ENCODE results near the gene CDH3.

CDH3 gene

DNA sequence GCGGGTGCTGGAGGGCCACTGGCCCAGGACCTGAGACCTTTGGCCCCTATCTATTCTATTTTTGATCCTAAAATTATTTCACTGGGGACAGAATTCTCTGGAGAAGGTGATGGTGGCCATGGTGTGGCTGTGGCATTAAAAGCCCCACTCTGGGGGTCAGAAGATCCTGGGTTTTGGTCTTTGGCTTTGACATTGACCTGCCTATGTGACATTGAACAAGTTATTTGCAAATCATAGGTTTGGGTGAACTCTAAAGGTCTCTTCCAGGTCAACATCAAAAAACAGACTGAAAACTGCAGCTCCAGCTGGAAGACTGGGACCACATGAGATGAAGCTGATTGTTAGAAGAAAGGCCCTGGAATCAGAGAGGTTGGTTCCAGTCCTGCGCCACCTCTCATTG is 89.7 kb downstream of the CDH3 start:
- no peak overlapping the region for H3K4me3 ChIP-seq (ENCODE audit: low read depth, low read length)

GRCh38 chr16:68736561-68736960 is 91.5 kb downstream of the CDH3 start:
- H3K4me3 ChIP-seq (ENCODE audit: low read depth, low read length): no peak overlapping the region

DNA sequence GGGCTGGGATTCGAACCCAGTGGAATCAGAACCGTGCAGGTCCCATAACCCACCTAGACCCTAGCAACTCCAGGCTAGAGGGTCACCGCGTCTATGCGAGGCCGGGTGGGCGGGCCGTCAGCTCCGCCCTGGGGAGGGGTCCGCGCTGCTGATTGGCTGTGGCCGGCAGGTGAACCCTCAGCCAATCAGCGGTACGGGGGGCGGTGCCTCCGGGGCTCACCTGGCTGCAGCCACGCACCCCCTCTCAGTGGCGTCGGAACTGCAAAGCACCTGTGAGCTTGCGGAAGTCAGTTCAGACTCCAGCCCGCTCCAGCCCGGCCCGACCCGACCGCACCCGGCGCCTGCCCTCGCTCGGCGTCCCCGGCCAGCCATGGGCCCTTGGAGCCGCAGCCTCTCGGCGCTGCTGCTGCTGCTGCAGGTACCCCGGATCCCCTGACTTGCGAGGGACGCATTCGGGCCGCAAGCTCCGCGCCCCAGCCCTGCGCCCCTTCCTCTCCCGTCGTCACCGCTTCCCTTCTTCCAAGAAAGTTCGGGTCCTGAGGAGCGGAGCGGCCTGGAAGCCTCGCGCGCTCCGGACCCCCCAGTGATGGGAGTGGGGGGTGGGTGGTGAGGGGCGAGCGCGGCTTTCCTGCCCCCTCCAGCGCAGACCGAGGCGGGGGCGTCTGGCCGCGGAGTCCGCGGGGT is 92.1 kb downstream of the CDH3 start, which contains the start of gene CDH1:
Gene CDH1 (plus strand): TSS at position 247 of the 684 bp plus-strand sequence. CDS start 124 bp downstream, at position 371.
- H3K4me3 ChIP-seq (ENCODE audit: low read depth, low read length): peak within 1 kb of the TSS; percentile 73

DNA sequence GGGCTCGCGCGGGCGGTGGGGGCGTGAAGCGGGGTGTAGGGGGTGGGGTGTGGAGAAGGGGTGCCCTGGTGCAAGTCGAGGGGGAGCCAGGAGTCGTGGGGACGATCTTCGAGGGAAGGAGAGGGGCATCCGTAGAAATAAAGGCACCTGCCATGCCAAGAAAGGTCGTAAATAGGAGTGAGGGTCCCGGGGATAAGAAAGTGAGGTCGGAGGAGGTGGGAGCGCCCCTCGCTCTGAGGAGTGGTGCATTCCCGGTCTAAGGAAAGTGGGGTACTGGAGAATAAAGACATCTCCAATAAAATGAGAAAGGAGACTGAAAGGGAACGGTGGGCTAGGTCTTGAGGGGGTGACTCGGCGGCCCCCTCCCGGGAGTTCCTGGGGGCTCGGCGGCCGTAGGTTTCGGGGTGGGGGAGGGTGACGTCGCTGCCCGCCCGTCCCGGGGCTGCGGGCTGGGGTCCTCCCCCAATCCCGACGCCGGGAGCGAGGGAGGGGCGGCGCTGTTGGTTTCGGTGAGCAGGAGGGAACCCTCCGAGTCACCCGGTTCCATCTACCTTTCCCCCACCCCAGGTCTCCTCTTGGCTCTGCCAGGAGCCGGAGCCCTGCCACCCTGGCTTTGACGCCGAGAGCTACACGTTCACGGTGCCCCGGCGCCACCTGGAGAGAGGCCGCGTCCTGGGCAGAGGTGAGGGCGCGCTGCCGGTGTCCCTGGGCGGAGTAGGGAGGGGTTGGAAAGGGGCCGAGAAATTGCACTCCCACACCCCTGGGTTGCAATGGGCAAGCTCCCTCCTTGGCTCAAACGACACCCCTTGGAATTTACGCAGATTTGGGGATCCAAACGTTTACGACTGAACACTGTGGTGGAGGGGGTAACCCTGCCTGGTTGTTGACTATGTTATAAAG is 92.9 kb downstream of the CDH3 start:
- H3K4me3 ChIP-seq (ENCODE audit: low read depth, low read length): peak overlapping the region; percentile 73

GRCh38 chr16:68739964-68740627 is 95.0 kb downstream of the CDH3 start:
- H3K4me3 ChIP-seq (ENCODE audit: low read depth, low read length): no peak overlapping the region

GRCh38 chr16:68740628-68741346 is 95.7 kb downstream of the CDH3 start:
- H3K4me3 ChIP-seq (ENCODE audit: low read depth, low read length): no peak overlapping the region

GRCh38 chr16:68743664-68744063 is 98.6 kb downstream of the CDH3 start:
- H3K4me3 ChIP-seq (ENCODE audit: low read depth, low read length): no peak overlapping the region

DNA sequence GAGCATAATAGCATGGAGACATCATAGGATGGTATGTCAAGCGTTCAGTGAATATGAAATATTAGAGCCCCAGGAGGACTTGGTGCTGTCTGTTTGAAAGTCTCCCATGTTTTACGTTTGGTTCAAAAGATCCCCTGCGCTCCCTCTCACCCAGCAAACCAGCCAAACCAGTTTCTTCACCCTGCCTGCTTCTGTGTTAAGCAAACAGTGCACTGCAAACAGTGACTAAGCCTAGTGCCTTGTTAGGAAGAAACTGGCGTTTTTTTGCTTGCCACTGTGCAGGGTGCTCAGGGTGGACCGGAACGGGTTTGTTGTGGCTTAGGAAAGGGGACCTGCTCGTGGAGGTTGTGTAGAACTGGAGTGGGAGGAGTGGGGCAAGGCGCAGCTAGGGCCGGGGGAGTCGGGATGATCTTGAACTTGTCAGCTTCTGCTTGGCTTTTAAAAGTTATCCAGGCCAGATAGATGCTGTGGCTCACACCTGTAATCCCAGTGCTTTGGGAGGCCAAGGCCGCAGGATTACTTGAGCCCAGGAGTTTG is 99.7 kb downstream of the CDH3 start:
- H3K4me3 ChIP-seq (ENCODE audit: low read depth, low read length): no peak overlapping the region

DNA sequence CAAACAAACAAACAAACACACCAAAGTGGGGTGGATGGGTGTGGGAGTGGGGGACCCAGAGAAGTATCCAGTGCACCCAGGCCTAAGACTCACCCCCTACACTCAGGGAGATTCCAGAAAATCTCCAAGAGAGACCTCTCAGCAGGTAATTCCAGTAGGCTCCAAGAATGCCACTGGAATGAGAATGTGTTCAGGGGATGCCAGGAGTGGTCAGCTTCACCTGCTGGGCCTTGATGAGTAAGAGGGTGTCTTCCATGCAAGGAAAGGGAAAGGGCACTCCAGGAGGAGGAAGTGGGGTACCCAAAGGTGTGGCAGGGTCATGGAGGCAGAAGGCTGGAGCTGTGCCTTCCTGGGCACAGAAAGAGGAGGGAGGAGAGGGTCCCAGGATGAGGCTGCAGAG is 101.8 kb downstream of the CDH3 start:
- no peak overlapping the region for H3K4me3 ChIP-seq (ENCODE audit: low read depth, low read length)

- H3K4me3 ChIP-seq (ENCODE audit: low read depth, low read length): no peak overlapping the region
These were observed 104.3 kb downstream of the CDH3 start for GRCh38 chr16:68749432-68749831.

All from iPS-11a (cell line).